Keratinocyte (primary cell): ENCODE data around the gene MICALL2.

ENCODE experiments used
- EZH2 ChIP-seq: IDR thresholded peaks from one replicate; pipeline ENCODE4 v1.6.1; 2012; ENCODE audit warnings: inconsistent platforms, mild to moderate bottlenecking, low read length, moderate library complexity
- TF ChIP-seq, protein P1 (sequence below), 3 experiments: IDR thresholded peaks in 1 of 3; conservative IDR thresholded peaks in 1 of 3; optimal IDR thresholded peaks in 1 of 3; 2 replicates in 2 of 3; 3 replicates in 1 of 3; pipeline versions ENCODE3 to v1.5.1; 2011; ENCODE audit warnings: low read length in 3 of 3, mild to moderate bottlenecking in 3 of 3, moderate library complexity in 2 of 3, control low read depth in 1 of 3, inconsistent platforms in 1 of 3; ENCODE audit not compliant: insufficient read depth in 2 of 3; ENCODE audit errors: extremely low read depth in 1 of 3

- TF ChIP-seq, protein P1, sequence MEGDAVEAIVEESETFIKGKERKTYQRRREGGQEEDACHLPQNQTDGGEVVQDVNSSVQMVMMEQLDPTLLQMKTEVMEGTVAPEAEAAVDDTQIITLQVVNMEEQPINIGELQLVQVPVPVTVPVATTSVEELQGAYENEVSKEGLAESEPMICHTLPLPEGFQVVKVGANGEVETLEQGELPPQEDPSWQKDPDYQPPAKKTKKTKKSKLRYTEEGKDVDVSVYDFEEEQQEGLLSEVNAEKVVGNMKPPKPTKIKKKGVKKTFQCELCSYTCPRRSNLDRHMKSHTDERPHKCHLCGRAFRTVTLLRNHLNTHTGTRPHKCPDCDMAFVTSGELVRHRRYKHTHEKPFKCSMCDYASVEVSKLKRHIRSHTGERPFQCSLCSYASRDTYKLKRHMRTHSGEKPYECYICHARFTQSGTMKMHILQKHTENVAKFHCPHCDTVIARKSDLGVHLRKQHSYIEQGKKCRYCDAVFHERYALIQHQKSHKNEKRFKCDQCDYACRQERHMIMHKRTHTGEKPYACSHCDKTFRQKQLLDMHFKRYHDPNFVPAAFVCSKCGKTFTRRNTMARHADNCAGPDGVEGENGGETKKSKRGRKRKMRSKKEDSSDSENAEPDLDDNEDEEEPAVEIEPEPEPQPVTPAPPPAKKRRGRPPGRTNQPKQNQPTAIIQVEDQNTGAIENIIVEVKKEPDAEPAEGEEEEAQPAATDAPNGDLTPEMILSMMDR (optimal IDR thresholded peaks at IDR 0.05 in 1 of 3, IDR thresholded peaks at IDR 0.05 in 1 of 3, conservative IDR thresholded peaks at IDR 0.05 in 1 of 3; ENCODE audit: extremely low read depth in 1 of 3, insufficient read depth in 2 of 3, low read length in 3 of 3) = no peak
- TF ChIP-seq EZH2 = no peak
These were observed 21.4 kb upstream of the MICALL2 start for GRCh38 chr7:1480670-1481069.
